ENCODE results near the gene AGBL1.

AGBL1 gene

DNA sequence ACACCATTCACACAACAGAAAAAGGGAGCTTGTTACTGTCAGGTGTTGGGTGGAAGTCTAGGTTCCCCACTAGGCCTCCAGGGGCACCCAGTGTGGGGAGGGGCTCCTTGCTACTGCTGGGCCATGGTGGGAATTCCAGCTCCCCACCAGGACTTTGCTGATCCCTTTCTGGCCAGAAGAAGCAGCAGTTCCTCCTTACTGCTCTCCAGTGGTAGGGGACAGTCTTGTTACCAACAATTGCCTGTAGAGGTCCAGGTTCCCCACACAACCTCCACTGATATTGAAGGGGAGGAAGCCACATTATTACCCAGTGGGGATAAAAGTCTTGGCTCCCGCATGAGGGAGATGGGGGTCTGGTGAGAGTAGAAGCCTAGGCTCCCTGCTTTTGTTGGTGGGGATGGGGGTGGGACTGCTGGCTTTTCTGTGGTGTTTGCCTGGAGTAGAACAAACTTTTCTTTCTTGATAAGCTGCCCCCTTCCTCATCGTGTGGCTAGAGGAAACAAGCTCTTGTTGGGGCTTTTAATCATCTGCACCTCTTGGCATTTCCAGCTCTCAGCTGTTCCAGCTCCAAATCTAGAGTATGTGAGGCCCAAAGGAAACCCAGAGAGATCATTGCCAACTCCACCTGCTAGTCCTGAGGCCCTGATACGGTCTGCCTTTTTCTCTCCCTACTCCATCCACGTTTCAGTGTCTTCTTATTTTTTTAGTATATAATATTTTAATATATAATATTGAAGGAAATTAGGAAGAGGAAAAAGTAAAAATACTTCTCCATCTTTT, 824.2 kb downstream of the AGBL1 start:
- DNase-seq = no peak

DNA sequence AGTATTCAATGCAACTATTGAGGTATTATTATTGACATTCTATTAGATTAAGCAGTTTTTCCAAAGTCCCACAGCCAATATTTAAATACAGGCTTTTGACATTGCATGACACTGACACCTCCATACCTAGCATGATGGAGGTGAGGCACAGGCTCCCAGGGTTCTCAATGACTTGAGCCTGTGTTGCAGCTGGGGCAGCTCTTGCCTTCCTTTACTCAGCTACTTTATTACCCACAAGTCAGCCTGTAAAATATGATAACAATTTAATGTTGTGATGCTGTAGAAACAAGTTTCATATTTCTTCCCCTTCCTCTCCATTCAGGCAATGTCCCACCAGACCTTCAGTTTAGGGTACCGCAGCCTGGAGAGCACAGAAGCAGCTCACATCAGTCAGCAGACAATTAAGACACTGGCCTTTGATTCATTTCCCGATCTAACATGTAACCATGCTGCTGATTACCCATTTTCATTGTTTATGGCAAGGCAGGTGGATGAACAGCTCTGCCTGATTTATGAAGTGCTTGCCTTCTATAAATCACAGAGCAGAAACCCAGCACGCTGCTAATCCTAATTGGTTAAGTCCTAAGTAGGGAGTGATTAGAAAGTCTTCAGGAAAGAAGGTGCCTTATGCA, 826.1 kb downstream of the AGBL1 start:
- DNase-seq = no peak

DNA sequence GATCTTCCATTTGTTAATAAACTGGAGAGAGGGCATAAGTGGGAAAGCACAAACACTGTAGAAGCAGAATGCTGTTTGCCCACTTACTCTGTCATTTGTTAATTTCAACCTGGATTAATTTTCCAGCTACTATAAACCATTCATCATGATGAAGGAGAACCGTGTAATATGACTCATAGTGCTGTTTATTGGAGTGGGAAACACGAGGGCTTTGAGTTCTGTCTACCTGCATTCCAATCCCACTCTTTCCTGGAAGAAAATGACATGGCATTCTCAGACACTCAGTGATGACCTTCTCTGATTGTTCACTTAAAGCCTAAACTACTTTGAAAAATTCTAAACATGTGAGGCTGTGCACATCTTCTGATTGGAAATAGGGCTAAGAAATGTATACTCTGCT, 826.7 kb downstream of the AGBL1 start:
- no peak for DNase-seq

GRCh38 chr15:86911022-86911421, 831.4 kb downstream of the AGBL1 start:
- DNase-seq = no peak

- no peak for DNase-seq
Measured at GRCh38 chr15:86912661-86913060, 833.0 kb downstream of the AGBL1 start.

DNA sequence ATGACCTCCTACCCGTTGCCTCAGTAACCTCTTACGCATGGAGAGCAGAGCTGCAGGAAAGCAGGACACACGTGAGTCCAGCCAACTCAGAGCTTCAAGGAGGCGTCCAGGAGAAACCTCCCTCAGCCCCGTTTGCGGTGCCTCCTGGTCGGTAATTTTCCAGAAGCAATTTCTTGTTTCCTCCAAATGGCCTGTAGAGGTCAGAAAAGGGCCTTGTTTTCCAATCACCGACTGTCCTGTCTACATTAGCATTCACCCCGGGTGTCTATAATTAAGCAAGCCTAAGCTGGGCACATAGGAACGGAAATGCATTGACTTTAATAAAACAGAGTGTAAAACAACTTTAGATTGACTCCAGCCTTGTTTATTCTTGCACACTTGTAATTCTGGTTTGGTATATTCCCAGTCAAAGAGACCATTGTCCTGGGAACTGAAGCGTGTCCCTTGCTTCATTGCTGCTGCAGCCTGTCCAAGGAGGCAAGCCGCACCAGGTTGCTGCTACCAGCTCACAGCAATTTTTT, 836.2 kb downstream of the AGBL1 start:
- no peak for DNase-seq

DNA sequence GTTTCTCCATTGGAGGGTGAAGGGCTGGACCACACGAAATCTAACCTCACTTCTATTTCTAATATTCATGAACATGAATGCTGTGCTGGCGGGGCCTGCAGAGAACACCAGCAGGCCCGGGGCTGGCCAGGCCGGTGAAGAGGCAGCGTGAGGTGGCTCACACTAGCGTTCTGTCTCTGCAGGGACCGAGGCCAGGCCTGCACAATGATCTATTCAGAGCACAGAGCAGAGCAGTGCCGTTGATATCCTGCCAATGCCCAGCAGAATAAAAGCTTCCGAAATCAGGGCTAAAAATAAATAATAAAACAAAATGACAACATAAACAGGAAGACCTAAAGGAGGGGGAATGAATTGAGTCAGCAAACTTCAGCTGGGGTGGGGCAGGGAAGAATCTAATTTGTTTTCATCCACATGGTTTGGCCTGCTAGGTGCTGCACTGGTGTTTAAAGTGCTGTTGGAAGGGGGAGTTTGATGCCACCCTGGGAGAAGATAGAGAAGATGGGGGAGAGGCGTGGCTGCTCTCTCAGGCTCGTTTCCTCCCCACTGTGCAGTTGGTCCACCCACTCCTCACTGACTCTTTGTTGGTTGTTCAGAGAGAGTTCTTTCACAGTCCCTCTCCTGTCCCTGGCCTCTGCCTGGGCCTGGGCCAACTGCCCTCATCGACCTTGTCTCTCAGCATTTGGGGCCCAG, 837.1 kb downstream of the AGBL1 start:
- no peak for DNase-seq

GRCh38 chr15:86917361-86917671, 837.6 kb downstream of the AGBL1 start:
- no peak for DNase-seq

DNA sequence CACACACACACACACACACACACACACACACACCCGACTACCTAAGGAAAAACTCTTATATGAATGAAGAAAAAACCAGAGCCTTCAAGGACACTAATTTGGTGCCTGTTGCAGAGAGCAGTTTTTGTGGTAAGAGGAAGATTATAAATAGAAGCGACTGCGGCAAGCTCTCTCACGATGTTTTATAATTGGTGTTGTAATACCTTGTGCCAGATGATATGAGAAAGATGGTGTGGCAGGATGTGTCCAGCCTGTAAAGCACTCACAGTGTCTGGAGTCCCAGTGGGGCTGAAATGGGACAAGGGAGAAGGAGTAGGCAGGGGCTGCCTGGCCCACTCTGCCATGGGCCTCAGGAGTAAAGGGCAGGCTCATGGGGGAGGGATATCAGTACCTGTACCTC, 839.9 kb downstream of the AGBL1 start:
- DNase-seq = no peak

- no peak for DNase-seq
Measured at GRCh38 chr15:86929461-86929860, 849.8 kb downstream of the AGBL1 start.

GRCh38 chr15:86932456-86932855, 852.8 kb downstream of the AGBL1 start:
- no peak for DNase-seq

GRCh38 chr15:86935841-86936240, 856.2 kb downstream of the AGBL1 start:
- no peak for DNase-seq

DNA sequence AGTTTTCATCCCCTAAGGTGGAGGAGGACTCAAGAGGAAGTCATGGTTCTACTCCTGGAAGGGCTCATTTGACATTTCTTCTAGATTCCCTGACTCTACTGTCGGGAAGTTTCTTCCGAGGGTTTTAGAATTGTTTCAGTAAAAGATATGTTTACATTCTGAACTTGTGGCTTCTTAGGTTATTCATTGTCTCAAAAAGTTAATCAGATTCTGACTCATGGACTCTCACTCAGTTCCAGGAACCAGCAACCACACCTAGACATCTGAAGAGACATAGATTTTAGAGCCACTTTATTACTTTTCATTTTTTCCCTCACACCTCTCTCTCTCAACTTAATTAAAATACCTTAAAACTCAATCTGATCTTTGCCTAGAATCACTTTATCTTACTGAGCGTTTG, 862.6 kb downstream of the AGBL1 start:
- DNase-seq = no peak

GRCh38 chr15:86948719-86949118, 869.0 kb downstream of the AGBL1 start:
- no peak for DNase-seq

GRCh38 chr15:86959254-86959653, 879.6 kb downstream of the AGBL1 start:
- DNase-seq = no peak

DNA sequence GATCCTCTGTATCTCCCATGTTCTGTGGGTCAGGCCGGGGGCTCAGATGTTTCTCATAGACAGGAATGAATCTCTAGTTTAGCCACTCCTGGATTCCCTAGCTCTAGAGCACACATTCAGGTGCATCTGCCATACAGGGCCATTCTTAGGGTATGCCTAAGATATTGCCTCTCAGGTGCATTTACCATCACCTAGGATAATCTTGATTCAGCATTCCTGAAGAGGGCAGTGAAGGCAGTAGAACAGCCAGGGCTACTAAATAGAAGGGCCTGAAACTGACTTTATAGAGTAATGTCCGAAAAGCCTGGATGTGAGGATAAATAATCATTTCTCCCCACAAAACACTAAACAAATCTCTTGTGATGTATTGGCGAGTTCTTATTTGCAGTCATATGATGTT, 882.0 kb downstream of the AGBL1 start:
- DNase-seq = no peak

GRCh38 chr15:86964271-86964670, 884.6 kb downstream of the AGBL1 start:
- no peak for DNase-seq

GRCh38 chr15:86968244-86968643, 888.6 kb downstream of the AGBL1 start:
- no peak for DNase-seq

DNA sequence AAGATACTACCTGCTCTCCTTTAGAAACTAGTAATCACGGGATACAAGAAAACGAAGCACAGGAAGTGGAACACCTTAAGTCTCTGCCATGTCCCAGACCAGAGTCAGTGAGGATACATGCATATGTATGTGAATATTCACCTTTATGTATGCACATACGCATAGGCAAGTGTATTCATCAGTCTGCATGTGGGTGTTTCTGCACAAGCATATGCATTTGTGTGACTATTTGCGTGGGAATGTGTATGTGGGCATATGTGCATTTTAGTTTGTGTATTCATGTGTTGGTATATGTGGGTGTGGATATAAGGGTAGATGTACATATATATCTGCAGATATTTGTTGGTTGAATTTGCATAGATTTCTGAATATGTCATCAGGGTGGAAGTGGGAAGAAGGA, 889.7 kb downstream of the AGBL1 start:
- DNase-seq = no peak

GRCh38 chr15:86973284-86973844, 893.7 kb downstream of the AGBL1 start:
- no peak for DNase-seq

DNA sequence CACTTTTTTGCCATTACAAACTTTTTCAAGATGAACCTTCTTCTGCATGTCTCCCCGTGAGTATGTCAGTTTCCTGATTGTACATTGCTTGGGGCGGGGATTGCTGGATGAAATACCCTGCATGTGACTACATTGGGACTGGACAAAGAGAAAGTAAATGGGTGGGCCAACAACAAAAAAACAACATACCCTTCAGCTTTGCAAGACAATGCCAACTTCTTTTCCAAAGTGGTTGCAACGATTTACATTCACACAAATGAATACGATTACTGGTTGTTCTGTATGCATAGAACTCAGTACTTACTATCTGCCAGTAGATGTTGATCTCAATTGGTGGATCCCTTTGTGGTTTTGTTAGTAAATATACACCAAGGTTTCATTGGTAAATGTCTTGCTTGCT, 908.4 kb downstream of the AGBL1 start:
- no peak for DNase-seq

- DNase-seq = no peak
Measured at GRCh38 chr15:87021751-87022150, 942.1 kb downstream of the AGBL1 start.

DNA sequence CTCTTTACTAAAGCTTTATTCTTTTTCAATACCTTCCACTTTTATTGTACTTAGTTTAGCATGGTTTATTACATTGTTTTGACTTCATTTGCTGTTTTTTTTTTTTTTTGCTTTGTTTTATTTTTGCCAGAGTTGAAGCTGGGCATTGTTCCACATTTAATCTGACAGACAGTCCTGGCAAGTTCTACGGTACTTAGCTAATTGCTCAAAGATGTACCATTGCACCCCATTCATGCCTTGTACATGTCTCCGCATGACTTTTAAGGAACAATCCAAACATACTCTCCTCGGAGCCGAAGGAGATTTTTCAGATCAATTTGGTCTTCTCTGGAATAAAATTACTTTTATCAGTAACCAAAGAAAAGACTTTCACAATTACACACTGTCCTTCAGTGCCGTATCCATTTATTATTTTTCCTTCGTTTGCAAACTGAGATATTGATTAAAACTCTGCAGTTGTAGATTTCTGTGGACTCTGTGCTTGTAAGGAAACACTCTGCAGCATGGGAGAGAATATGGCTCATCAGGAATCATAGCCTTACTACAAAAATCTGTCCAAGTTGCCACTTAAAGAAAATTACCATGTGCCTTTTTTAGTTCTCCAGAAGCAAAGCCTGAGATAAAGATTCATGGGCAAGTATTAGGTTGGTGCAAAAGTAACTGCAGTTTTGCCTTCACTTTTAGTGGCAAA, 952.0 kb downstream of the AGBL1 start:
- no peak for DNase-seq
